WERI-Rb-1 (cell line): ENCODE data around the gene FKBP2.

Experiments used
- DNase-seq: peaks from one replicate; pipeline ENCODE4 v3.0.0-alpha.2; 2020
- H3K27ac ChIP-seq: fragments of 250-450 bp; sonication (Bioruptor Pico); 2 replicates; pipeline ENCODE4 v1.5.1; 2020; ENCODE audit warnings: mild to moderate bottlenecking, moderate library complexity
- H3K27me3 ChIP-seq: fragments of 250-450 bp; sonication (Bioruptor Pico); 2 replicates; pipeline ENCODE4 v1.5.1; 2021; ENCODE audit warnings: mild to moderate bottlenecking, low read depth, moderate library complexity; ENCODE audit not compliant: insufficient read depth, severe bottlenecking
- H3K36me3 ChIP-seq: fragments of 250-450 bp; sonication (Bioruptor Pico); 2 replicates; pipeline ENCODE4 v1.5.1; 2020; ENCODE audit warnings: mild to moderate bottlenecking, moderate library complexity
- H3K4me3 ChIP-seq: 2 replicates; pipeline ENCODE4 v1.5.1; 2011; ENCODE audit warnings: low read depth, mild to moderate bottlenecking, control low read depth, low read length
- H3K9me3 ChIP-seq: fragments of 250-450 bp; sonication (Bioruptor Pico); 2 replicates; pipeline ENCODE4 v1.5.1; 2021; ENCODE audit warnings: mild to moderate bottlenecking, moderate library complexity; ENCODE audit not compliant: severe bottlenecking
- CTCF ChIP-seq: IDR thresholded peaks from 2 replicates; pipeline ENCODE4 v1.5.1; 2011; ENCODE audit warnings: low read depth, mild to moderate bottlenecking, control low read depth, inconsistent platforms, low read length

Gene FKBP2

GRCh38 chr11:64220798-64221197 lies 20.1 kb upstream of the FKBP2 start:
- no peak overlapping the region for H3K27ac ChIP-seq
- no peaks in the 10 kb centered on the region for H3K9me3 ChIP-seq
- no peak overlapping the region for H3K4me3 ChIP-seq
- no peaks in the 10 kb centered on the region for H3K27me3 ChIP-seq
- TF ChIP-seq CTCF: no peak
- no peaks in the 10 kb centered on the region; the same call in 1 of the 2 replicates for H3K36me3 ChIP-seq
- DNase-seq: no peak

- no peak for TF ChIP-seq CTCF
- DNase-seq: no peak
- no peak overlapping the region for H3K27ac ChIP-seq
- no peak overlapping the region for H3K4me3 ChIP-seq
- no peaks in the 10 kb centered on the region for H3K9me3 ChIP-seq
- H3K36me3 ChIP-seq: no peaks in the 10 kb centered on the region; the same call in 1 of the 2 replicates
- H3K27me3 ChIP-seq: no peaks in the 10 kb centered on the region
Observed at GRCh38 chr11:64222651-64223000, 18.3 kb upstream of the FKBP2 start.

- no peaks in the 10 kb centered on the region; the same call in 1 of the 2 replicates for H3K36me3 ChIP-seq
Observed at GRCh38 chr11:64223001-64223651, 17.8 kb upstream of the FKBP2 start.

GRCh38 chr11:64224151-64224890 lies 16.6 kb upstream of the FKBP2 start:
- Histone ChIP-seq H3K27ac (no peak overlapping the region), H3K36me3 (no peaks in the 10 kb centered on the region; the same call in 1 of the 2 replicates), H3K4me3 (no peak overlapping the region), H3K27me3 (no peaks in the 10 kb centered on the region), H3K9me3 (no peaks in the 10 kb centered on the region)
- no peak for TF ChIP-seq CTCF
- no peak for DNase-seq

More at GRCh38 chr11:64223001-64223651, 17.8 kb upstream of the FKBP2 start:
- no peak for DNase-seq
- H3K9me3 ChIP-seq: no peaks in the 10 kb centered on the region
- TF ChIP-seq CTCF: no peak
- no peak overlapping the region for H3K27ac ChIP-seq
- no peaks in the 10 kb centered on the region for H3K27me3 ChIP-seq
- H3K4me3 ChIP-seq: no peak overlapping the region

- Histone ChIP-seq H3K36me3 (no peaks in the 10 kb centered on the region; the same call in 1 of the 2 replicates), H3K27me3 (no peaks in the 10 kb centered on the region), H3K27ac (peak overlapping the region; percentile 75), H3K4me3 (peak overlapping the region; percentile 70), H3K9me3 (no peaks in the 10 kb centered on the region)
- TF ChIP-seq CTCF: no peak
- no peak for DNase-seq
Observed at GRCh38 chr11:64224891-64225607, 15.8 kb upstream of the FKBP2 start.
